Ishikawa (cell line): Measurements from ENCODE around the gene SEC24D.

ENCODE experiments used
- CEBPB ChIP-seq: IDR thresholded peaks from 2 replicates; pipeline ENCODE4 v1.6.1; 2012
- CREB1 ChIP-seq: IDR thresholded peaks from 2 replicates; pipeline ENCODE4 v1.6.1; 2012; ENCODE audit warnings: low read depth
- EGR1 ChIP-seq: IDR thresholded peaks from 2 replicates; pipeline ENCODE4 v1.6.1; 2012
- FOXM1 ChIP-seq: IDR thresholded peaks from 2 replicates; pipeline ENCODE4 v1.6.1; 2012; ENCODE audit warnings: low read depth, borderline replicate concordance
- NFIC ChIP-seq: IDR thresholded peaks from 2 replicates; pipeline ENCODE4 v1.6.1; 2012
- RAD21 ChIP-seq: IDR thresholded peaks from 2 replicates; pipeline ENCODE4 v1.6.1; 2012; ENCODE audit warnings: low read depth
- TAF1 ChIP-seq: IDR thresholded peaks from 2 replicates; pipeline ENCODE4 v1.6.1; 2012; ENCODE audit warnings: low read depth, mild to moderate bottlenecking
- TCF12 ChIP-seq: IDR thresholded peaks from 2 replicates; pipeline ENCODE4 v1.6.1; 2012; ENCODE audit warnings: low read depth
- TEAD4 ChIP-seq: IDR thresholded peaks from 2 replicates; pipeline ENCODE4 v1.6.1; 2012
- YY1 ChIP-seq: IDR thresholded peaks from 2 replicates; pipeline ENCODE4 v1.6.1; 2012; ENCODE audit warnings: low read depth
- ZBTB7A ChIP-seq: IDR thresholded peaks from 2 replicates; pipeline ENCODE4 v1.6.1; 2012; ENCODE audit warnings: low read depth
- TF ChIP-seq, protein P1 (sequence below): IDR thresholded peaks from 2 replicates; pipeline ENCODE4 v1.6.1; 2012; ENCODE audit warnings: low read depth, mild to moderate bottlenecking
- TF ChIP-seq, protein P2 (sequence below): IDR thresholded peaks from 2 replicates; pipeline ENCODE4 v1.6.1; 2012
- TF ChIP-seq, protein P3 (sequence below): IDR thresholded peaks from 2 replicates; pipeline ENCODE4 v1.6.1; 2012

The SEC24D gene

DNA sequence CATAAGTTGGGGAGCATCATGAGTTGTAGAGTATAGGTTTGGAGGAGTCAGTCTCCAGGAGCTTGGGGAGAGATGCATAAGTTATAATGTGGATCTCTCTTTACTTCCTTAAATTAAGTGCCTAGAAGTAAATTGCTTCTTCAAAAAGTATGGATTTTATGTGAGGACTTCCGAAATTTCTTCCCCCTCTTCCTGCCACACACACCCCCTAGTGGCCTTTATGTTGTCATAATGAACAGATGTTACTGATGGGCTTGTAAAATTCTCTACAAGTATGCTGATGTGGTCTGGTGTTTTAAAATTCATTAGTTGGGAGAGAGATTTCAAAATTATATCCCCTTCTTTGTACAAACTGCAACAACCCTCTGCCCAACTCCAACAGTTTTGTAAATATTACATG is 153.0 kb downstream of the SEC24D start:
- no peak for TF ChIP-seq CREB1
- TF ChIP-seq, protein P1, sequence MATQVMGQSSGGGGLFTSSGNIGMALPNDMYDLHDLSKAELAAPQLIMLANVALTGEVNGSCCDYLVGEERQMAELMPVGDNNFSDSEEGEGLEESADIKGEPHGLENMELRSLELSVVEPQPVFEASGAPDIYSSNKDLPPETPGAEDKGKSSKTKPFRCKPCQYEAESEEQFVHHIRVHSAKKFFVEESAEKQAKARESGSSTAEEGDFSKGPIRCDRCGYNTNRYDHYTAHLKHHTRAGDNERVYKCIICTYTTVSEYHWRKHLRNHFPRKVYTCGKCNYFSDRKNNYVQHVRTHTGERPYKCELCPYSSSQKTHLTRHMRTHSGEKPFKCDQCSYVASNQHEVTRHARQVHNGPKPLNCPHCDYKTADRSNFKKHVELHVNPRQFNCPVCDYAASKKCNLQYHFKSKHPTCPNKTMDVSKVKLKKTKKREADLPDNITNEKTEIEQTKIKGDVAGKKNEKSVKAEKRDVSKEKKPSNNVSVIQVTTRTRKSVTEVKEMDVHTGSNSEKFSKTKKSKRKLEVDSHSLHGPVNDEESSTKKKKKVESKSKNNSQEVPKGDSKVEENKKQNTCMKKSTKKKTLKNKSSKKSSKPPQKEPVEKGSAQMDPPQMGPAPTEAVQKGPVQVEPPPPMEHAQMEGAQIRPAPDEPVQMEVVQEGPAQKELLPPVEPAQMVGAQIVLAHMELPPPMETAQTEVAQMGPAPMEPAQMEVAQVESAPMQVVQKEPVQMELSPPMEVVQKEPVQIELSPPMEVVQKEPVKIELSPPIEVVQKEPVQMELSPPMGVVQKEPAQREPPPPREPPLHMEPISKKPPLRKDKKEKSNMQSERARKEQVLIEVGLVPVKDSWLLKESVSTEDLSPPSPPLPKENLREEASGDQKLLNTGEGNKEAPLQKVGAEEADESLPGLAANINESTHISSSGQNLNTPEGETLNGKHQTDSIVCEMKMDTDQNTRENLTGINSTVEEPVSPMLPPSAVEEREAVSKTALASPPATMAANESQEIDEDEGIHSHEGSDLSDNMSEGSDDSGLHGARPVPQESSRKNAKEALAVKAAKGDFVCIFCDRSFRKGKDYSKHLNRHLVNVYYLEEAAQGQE = no peak
- no peak for TF ChIP-seq YY1
- TF ChIP-seq ZBTB7A = no peak
- TF ChIP-seq RAD21 = peak; percentile 34; the same call in 1 of the 2 replicates
- TF ChIP-seq, protein P2, sequence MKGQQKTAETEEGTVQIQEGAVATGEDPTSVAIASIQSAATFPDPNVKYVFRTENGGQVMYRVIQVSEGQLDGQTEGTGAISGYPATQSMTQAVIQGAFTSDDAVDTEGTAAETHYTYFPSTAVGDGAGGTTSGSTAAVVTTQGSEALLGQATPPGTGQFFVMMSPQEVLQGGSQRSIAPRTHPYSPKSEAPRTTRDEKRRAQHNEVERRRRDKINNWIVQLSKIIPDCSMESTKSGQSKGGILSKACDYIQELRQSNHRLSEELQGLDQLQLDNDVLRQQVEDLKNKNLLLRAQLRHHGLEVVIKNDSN = no peak
- TF ChIP-seq TAF1 = no peak
- TF ChIP-seq FOXM1 = no peak

DNA sequence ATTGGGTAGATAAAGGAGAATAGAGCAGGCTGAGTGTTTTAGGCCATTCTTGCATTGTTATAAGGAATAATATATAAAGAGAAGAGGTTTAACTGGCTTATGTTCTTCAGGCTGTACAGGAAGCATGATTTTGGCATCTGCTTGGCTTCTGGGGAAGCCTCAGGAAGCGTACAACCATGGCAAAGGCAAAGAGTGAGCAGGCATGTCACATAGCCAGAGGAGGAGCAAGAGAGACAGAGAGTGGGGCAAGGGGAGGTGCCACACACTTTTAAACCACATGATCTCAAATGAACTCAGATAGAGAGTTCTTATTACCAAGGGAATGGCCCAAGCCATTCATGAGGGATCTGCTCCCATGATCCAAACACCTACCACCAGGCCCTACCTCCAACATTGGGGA is 155.1 kb downstream of the SEC24D start:
- no peak for TF ChIP-seq TAF1
- no peak for TF ChIP-seq CREB1
- no peak for TF ChIP-seq EGR1
- no peak for TF ChIP-seq ZBTB7A
- no peak for TF ChIP-seq FOXM1
- TF ChIP-seq, protein P2 = no peak
- TF ChIP-seq TEAD4 = no peak
- no peak for TF ChIP-seq TCF12
- TF ChIP-seq CEBPB = no peak
- no peak for TF ChIP-seq YY1
- TF ChIP-seq, protein P3, sequence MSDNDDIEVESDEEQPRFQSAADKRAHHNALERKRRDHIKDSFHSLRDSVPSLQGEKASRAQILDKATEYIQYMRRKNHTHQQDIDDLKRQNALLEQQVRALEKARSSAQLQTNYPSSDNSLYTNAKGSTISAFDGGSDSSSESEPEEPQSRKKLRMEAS = no peak
- TF ChIP-seq, protein P1 = no peak

DNA sequence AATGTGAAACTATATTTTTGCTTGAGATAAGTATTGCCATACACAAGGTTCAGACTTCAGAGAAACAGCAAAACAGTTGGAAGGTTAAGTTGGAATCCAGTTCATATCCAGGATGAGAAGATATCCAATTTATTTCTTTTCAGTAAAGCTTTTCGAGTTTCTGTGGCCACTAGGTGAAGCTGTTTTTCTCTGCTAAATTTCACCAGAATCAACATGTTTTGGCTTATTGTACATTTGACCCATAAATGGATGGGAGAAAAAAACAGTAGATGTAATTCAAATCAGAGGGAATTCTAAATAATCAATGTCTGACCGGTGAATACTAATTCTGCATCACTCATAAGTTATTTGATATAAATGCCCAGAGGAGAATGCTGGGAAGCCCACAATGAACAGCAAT is 159.8 kb downstream of the SEC24D start:
- TF ChIP-seq TCF12 = no peak
- TF ChIP-seq FOXM1 = no peak
- no peak for TF ChIP-seq YY1
- TF ChIP-seq, protein P2 = no peak
- no peak for TF ChIP-seq NFIC
- no peak for TF ChIP-seq EGR1
- no peak for TF ChIP-seq TEAD4
- TF ChIP-seq ZBTB7A = no peak
- TF ChIP-seq RAD21 = no peak
- TF ChIP-seq, protein P3 = no peak
- no peak for TF ChIP-seq CREB1
- TF ChIP-seq TAF1 = no peak
